ENCODE measurements around the gene MRPL21. TPM values are rescaled to one million over a fixed set of nuclear protein-coding genes. Genes with fewer than 3 reads are reported as not detected.

Gene MRPL21
- total RNA-seq, 1 donor from 2014 or later, result 64.4 TPM

- DNase-seq (ENCODE audit: low read depth, low spot score), result no peak
- no peak overlapping the region for H3K27ac Mint-ChIP-seq (ENCODE audit: unreplicated experiment)
- H3K4me3 Mint-ChIP-seq, result no peak overlapping the region
Measured at GRCh38 chr11:68940651-68941323, 37.2 kb upstream of the MRPL21 start.

GRCh38 chr11:68939583-68940555 is 36.2 kb upstream of the MRPL21 start:
- Mint-ChIP-seq H3K4me1 (no peaks in the 10 kb centered on the region), H3K36me3 (ENCODE audit: low read depth) (no peaks in the 10 kb centered on the region), H3K27me3 (ENCODE audit: low read depth) (no peaks in the 10 kb centered on the region), H3K4me3 (no peak overlapping the region), H3K27ac (ENCODE audit: unreplicated experiment) (no peak overlapping the region), H3K9me3 (no peaks in the 10 kb centered on the region)
- no peak for TF ChIP-seq CTCF (conservative IDR thresholded peaks at IDR 0.05)
- DNase-seq (ENCODE audit: low read depth, low spot score), result no peak

More at GRCh38 chr11:68940651-68941323, 37.2 kb upstream of the MRPL21 start:
- no peaks in the 10 kb centered on the region for H3K27me3 Mint-ChIP-seq (ENCODE audit: low read depth)
- no peaks in the 10 kb centered on the region for H3K36me3 Mint-ChIP-seq (ENCODE audit: low read depth)
- H3K9me3 Mint-ChIP-seq, result no peaks in the 10 kb centered on the region
- no peaks in the 10 kb centered on the region for H3K4me1 Mint-ChIP-seq
- no peak for TF ChIP-seq CTCF (conservative IDR thresholded peaks at IDR 0.05)

- H3K27me3 Mint-ChIP-seq (ENCODE audit: low read depth), result no peaks in the 10 kb centered on the region
- peak overlapping the region; percentile 67 for H3K27ac Mint-ChIP-seq (ENCODE audit: unreplicated experiment)
- no peaks in the 10 kb centered on the region for H3K9me3 Mint-ChIP-seq
- DNase-seq (ENCODE audit: low read depth, low spot score), result no peak
- no peaks in the 10 kb centered on the region for H3K4me1 Mint-ChIP-seq
- no peak overlapping the region for H3K4me3 Mint-ChIP-seq
- no peaks in the 10 kb centered on the region for H3K36me3 Mint-ChIP-seq (ENCODE audit: low read depth)
- no peak for TF ChIP-seq CTCF (conservative IDR thresholded peaks at IDR 0.05)
Measured at GRCh38 chr11:68938816-68939582, 35.4 kb upstream of the MRPL21 start.

- Mint-ChIP-seq H3K36me3 (ENCODE audit: low read depth) (no peaks in the 10 kb centered on the region), H3K4me1 (no peaks in the 10 kb centered on the region), H3K9me3 (no peaks in the 10 kb centered on the region), H3K4me3 (no peak overlapping the region), H3K27me3 (ENCODE audit: low read depth) (no peaks in the 10 kb centered on the region), H3K27ac (ENCODE audit: unreplicated experiment) (no peak overlapping the region)
- TF ChIP-seq CTCF (conservative IDR thresholded peaks at IDR 0.05), result no peak
- no peak for DNase-seq (ENCODE audit: low read depth, low spot score)
Measured at GRCh38 chr11:68938088-68938487, 34.5 kb upstream of the MRPL21 start.

Data from neural crest cell (in vitro differentiated cells).